Spleen (tissue), 7 donors: Measurements from ENCODE around the gene ADH6.

Experiments used
- POLR2A ChIP-seq, 3 donors: fragments of 450-650 bp; IDR thresholded peaks; one replicate each; pipeline ENCODE4 v1.5.1; 2017; ENCODE audit warnings: antibody characterized with exemption in 3 of 3, mild to moderate bottlenecking in 1 of 3
- TF ChIP-seq, protein P1 (sequence below), 11 experiments: fragments of 200-600 bp in 7 of 11; fragments of 450-650 bp in 4 of 11; sonication (generic) in 4 of 11; IDR thresholded peaks in 8 of 11; conservative IDR thresholded peaks in 3 of 11; 1 replicate in 7 of 11; 2 replicates in 4 of 11; pipeline versions ENCODE4 v1.4.0 to v1.8.0; 2016 to 2021; ENCODE audit warnings: antibody characterized with exemption in 11 of 11, inconsistent platforms in 4 of 11, mild to moderate bottlenecking in 1 of 11
- donor health status: DM: no; HTN: no; CAD: no; lungs with moderate emphysema.
- donor health status: DM: no; HTN: no; CAD: no.
- donor health status: DM: no; HTN: no; CAD: no.

GRCh38 chr4:99185581-99185980 lies 33.5 kb downstream of the ADH6 start:
- TF ChIP-seq, protein P1, sequence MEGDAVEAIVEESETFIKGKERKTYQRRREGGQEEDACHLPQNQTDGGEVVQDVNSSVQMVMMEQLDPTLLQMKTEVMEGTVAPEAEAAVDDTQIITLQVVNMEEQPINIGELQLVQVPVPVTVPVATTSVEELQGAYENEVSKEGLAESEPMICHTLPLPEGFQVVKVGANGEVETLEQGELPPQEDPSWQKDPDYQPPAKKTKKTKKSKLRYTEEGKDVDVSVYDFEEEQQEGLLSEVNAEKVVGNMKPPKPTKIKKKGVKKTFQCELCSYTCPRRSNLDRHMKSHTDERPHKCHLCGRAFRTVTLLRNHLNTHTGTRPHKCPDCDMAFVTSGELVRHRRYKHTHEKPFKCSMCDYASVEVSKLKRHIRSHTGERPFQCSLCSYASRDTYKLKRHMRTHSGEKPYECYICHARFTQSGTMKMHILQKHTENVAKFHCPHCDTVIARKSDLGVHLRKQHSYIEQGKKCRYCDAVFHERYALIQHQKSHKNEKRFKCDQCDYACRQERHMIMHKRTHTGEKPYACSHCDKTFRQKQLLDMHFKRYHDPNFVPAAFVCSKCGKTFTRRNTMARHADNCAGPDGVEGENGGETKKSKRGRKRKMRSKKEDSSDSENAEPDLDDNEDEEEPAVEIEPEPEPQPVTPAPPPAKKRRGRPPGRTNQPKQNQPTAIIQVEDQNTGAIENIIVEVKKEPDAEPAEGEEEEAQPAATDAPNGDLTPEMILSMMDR (IDR thresholded peaks at IDR 0.05 in 8 of 11, conservative IDR thresholded peaks at IDR 0.05 in 3 of 11), result no peak
- no peak for TF ChIP-seq POLR2A (IDR thresholded peaks at IDR 0.05)
